HEK293 (cell line): ENCODE measurements around the gene CHST5.

Source experiments
- GLI2 ChIP-seq: fragments of 450-650 bp; formaldehyde crosslinking; IDR thresholded peaks from 2 replicates; pipeline ENCODE4; 2017; ENCODE audit warnings: missing biosample characterization, missing genetic modification characterization, low read depth, borderline replicate concordance
- HOXC10 ChIP-seq: sonication (generic); formaldehyde crosslinking; IDR thresholded peaks from 2 replicates; pipeline ENCODE4 v1.8.1; 2023; ENCODE audit warnings: mild to moderate bottlenecking, missing genetic modification reagents
- KLF16 ChIP-seq: fragments of 450-650 bp; formaldehyde crosslinking; IDR thresholded peaks from 2 replicates; pipeline ENCODE4 v1.5.1; 2017; ENCODE audit warnings: missing biosample characterization, missing genetic modification characterization
- MYNN ChIP-seq: fragments of 450-650 bp; formaldehyde crosslinking; IDR thresholded peaks from 2 replicates; pipeline ENCODE4 v1.5.1; 2016; ENCODE audit warnings: missing biosample characterization, missing genetic modification characterization, borderline replicate concordance
- PRDM4 ChIP-seq: fragments of 450-650 bp; formaldehyde crosslinking; IDR thresholded peaks from 2 replicates; pipeline ENCODE4 v1.5.1; 2017; ENCODE audit warnings: missing biosample characterization, missing genetic modification characterization
- PRDM6 ChIP-seq: fragments of 450-650 bp; formaldehyde crosslinking; IDR thresholded peaks from 2 replicates; pipeline ENCODE4 v1.5.1; 2017; ENCODE audit warnings: missing biosample characterization, missing genetic modification characterization
- TSHZ1 ChIP-seq: fragments of 450-650 bp; formaldehyde crosslinking; IDR thresholded peaks from 2 replicates; pipeline ENCODE4 v1.5.1; 2016; ENCODE audit warnings: missing biosample characterization, missing genetic modification characterization, borderline replicate concordance
- YY2 ChIP-seq: fragments of 450-650 bp; formaldehyde crosslinking; IDR thresholded peaks from 2 replicates; pipeline ENCODE4 v1.5.1; 2016; ENCODE audit warnings: missing biosample characterization, missing genetic modification characterization
- ZBTB21 ChIP-seq: fragments of 450-650 bp; formaldehyde crosslinking; IDR thresholded peaks from 2 replicates; pipeline ENCODE4 v1.5.1; 2017; ENCODE audit warnings: missing biosample characterization, missing genetic modification characterization
- ZBTB48 ChIP-seq: fragments of 450-650 bp; formaldehyde crosslinking; IDR thresholded peaks from 2 replicates; pipeline ENCODE4 v1.5.1; 2016; ENCODE audit warnings: missing biosample characterization, missing genetic modification characterization
- ZFP3 ChIP-seq: fragments of 450-650 bp; formaldehyde crosslinking; IDR thresholded peaks from 2 replicates; pipeline ENCODE4 v1.5.1; 2016; ENCODE audit warnings: low read depth, missing biosample characterization, missing genetic modification characterization
- ZNF10 ChIP-seq: fragments of 450-650 bp; formaldehyde crosslinking; IDR thresholded peaks from 2 replicates; pipeline ENCODE4 v1.5.1; 2017; ENCODE audit warnings: missing biosample characterization, missing genetic modification characterization
- ZNF112 ChIP-seq: fragments of 450-650 bp; formaldehyde crosslinking; IDR thresholded peaks from 2 replicates; pipeline ENCODE4 v1.5.0; 2017; ENCODE audit warnings: missing biosample characterization, missing genetic modification characterization
- ZNF16 ChIP-seq: fragments of 450-650 bp; formaldehyde crosslinking; IDR thresholded peaks from 2 replicates; pipeline ENCODE4 v1.5.1; 2016; ENCODE audit warnings: low read depth, missing biosample characterization, missing genetic modification characterization
- ZNF19 ChIP-seq: fragments of 450-650 bp; formaldehyde crosslinking; IDR thresholded peaks from 2 replicates; pipeline ENCODE4; 2016; ENCODE audit warnings: missing biosample characterization, missing genetic modification characterization, low read depth
- ZNF248 ChIP-seq: fragments of 450-650 bp; formaldehyde crosslinking; IDR thresholded peaks from 2 replicates; pipeline ENCODE4 v1.5.1; 2017; ENCODE audit warnings: missing biosample characterization, missing genetic modification characterization
- ZNF280C ChIP-seq: fragments of 450-650 bp; formaldehyde crosslinking; IDR thresholded peaks from 2 replicates; pipeline ENCODE4 v1.5.1; 2016; ENCODE audit warnings: missing biosample characterization, missing genetic modification characterization
- ZNF350 ChIP-seq: fragments of 450-650 bp; formaldehyde crosslinking; IDR thresholded peaks from 2 replicates; pipeline ENCODE4 v1.5.0; 2017; ENCODE audit warnings: missing biosample characterization, mild to moderate bottlenecking, missing genetic modification characterization
- ZNF488 ChIP-seq: fragments of 450-650 bp; formaldehyde crosslinking; IDR thresholded peaks from 2 replicates; pipeline ENCODE4 v1.5.1; 2016; ENCODE audit warnings: missing biosample characterization, missing genetic modification characterization
- ZNF529 ChIP-seq: fragments of 450-650 bp; formaldehyde crosslinking; IDR thresholded peaks from 2 replicates; pipeline ENCODE4 v1.5.1; 2017; ENCODE audit warnings: missing genetic modification characterization, missing biosample characterization; ENCODE audit not compliant: insufficient replicate concordance
- ZNF600 ChIP-seq: fragments of 450-650 bp; formaldehyde crosslinking; IDR thresholded peaks from 2 replicates; pipeline ENCODE4 v1.5.1; 2016; ENCODE audit warnings: missing biosample characterization, missing genetic modification characterization
- ZNF664 ChIP-seq: fragments of 450-650 bp; formaldehyde crosslinking; IDR thresholded peaks from 2 replicates; pipeline ENCODE4 v1.5.1; 2016; ENCODE audit warnings: missing biosample characterization, missing genetic modification characterization
- ZNF707 ChIP-seq: fragments of 450-650 bp; formaldehyde crosslinking; IDR thresholded peaks from 2 replicates; pipeline ENCODE4 v1.5.1; 2016; ENCODE audit warnings: missing biosample characterization, missing genetic modification characterization
- ZNF785 ChIP-seq: fragments of 450-650 bp; formaldehyde crosslinking; IDR thresholded peaks from 2 replicates; pipeline ENCODE4 v1.5.1; 2016; ENCODE audit warnings: missing biosample characterization, missing genetic modification characterization
- ZSCAN23 ChIP-seq: fragments of 450-650 bp; formaldehyde crosslinking; IDR thresholded peaks from 2 replicates; pipeline ENCODE4 v1.5.1; 2016; ENCODE audit warnings: missing biosample characterization, missing genetic modification characterization
- ZSCAN5A ChIP-seq: fragments of 450-650 bp; formaldehyde crosslinking; IDR thresholded peaks from 2 replicates; pipeline ENCODE4 v1.5.1; 2016; ENCODE audit warnings: missing biosample characterization, missing genetic modification characterization
- ZXDB ChIP-seq: fragments of 450-650 bp; formaldehyde crosslinking; IDR thresholded peaks from 2 replicates; pipeline ENCODE4 v1.5.1; 2016; ENCODE audit warnings: missing biosample characterization, missing genetic modification characterization

CHST5 gene

GRCh38 chr16:75555707-75556430 is 20.0 kb upstream of the CHST5 start, which contains the start of gene TMEM231 (continued):
- TF ChIP-seq ZSCAN5A (tag by site-specific recombination) (0 out of 2 replicates have a peak, but pooled peaks have one; percentile 56), ZNF529 (tag by site-specific recombination) (no peak), PRDM6 (tag by site-specific recombination) (no peak), PRDM4 (tag by site-specific recombination) (no peak), KLF16 (peak; percentile 72), ZNF785 (tag by site-specific recombination) (no peak), ZNF707 (tag by site-specific recombination) (no peak), ZNF280C (tag by site-specific recombination) (no peak), ZNF600 (peak; percentile 70), ZXDB (no peak; the same call in 1 of the 2 replicates), ZNF16 (tag by site-specific recombination) (no peak), ZNF488 (no peak), ZBTB21 (no peak), ZNF350 (tag by site-specific recombination) (no peak), ZNF112 (tag by site-specific recombination) (no peak), TSHZ1 (tag by site-specific recombination) (no peak), ZNF248 (tag by site-specific recombination) (no peak), ZNF19 (tag by site-specific recombination) (no peak), ZBTB48 (peak; percentile 48), ZFP3 (tag by site-specific recombination) (no peak), ZSCAN23 (tag by site-specific recombination) (no peak), ZNF10 (no peak), MYNN (tag by site-specific recombination) (peak; percentile 90; the same call in 1 of the 2 replicates), ZNF664 (tag by site-specific recombination) (no peak), HOXC10 (CRISPR knock-in tag) (no peak), YY2 (tag by site-specific recombination) (peak; percentile 56; the same call in 1 of the 2 replicates), GLI2 (tag by site-specific recombination) (no peak)
